Erythroblast (primary cell): ENCODE data around the gene ICA1.

Experiments
- DNase-seq, 2 experiments: peaks; one replicate each; lab custom pipeline; 2025; lab: John Stamatoyannopoulos, UW
- GATA1 ChIP-seq: IDR thresholded peaks from 2 replicates; pipeline ENCODE4 v1.6.1; 2011; ENCODE audit warnings: low read depth, mild to moderate bottlenecking, control low read depth, low read length, moderate library complexity
- POLR2A ChIP-seq: IDR thresholded peaks from 2 replicates; pipeline ENCODE4 v1.6.1; 2011; ENCODE audit warnings: mild to moderate bottlenecking, low read length

Gene ICA1

DNA sequence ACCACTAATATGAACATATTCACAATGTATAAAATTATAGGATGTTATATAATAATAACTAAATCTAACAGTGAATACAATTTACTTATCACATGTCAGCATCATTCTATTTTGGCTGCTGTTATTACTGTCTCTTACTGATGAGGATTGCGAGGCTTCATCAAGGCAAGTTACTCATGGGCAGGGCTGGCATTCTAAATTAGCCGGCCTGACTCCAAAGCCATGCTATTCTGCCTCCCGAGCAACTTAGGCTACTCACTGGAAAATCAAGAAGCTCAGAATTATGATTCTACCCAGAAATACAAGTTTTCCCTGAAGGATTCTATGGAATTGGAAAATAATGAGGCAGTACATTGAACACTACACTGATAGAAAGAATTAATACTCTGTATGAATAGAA lies 101.7 kb downstream of the ICA1 start:
- TF ChIP-seq POLR2A (no peak), GATA1 (no peak)

DNA sequence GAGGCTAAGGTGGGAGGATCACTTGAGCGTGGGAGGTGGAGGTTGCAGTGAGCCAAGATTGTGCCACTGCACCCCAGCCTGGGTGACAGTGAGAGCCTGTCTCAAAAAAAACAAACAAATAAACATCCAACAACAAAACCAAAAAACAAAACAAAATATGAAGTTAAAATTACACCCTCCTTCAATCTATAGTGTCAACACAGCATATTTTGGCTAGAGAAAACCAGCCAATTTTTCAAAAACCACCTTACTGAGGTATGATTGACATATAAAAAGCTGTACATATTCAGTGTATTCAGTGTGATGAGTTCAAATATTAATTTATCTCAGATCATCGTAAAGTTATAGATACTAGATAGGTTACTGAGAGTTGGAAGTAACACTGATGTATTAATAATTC lies 102.4 kb downstream of the ICA1 start:
- no peak for DNase-seq
- TF ChIP-seq POLR2A: no peak
- TF ChIP-seq GATA1: no peak

More for the DNA sequence above, 101.7 kb downstream of the ICA1 start:
- no peak for DNase-seq

DNA sequence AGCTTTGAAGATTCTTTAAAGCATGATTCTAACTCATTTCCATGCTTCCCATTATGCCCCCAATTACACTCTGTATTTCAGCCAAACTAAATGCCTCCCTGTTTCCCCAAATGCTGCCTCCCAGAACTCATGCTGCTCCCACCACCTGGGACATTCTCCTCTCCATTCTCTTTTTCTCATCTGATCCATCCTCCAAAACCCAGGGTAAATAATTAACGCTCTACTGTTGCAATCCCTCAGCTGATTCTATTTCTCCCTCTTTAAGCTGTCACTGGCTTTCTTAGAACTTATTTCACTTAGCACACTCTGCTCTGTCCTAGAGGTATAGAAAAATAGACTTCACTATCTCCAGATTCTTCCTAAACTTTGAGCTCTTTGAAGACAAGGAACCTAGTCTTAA lies 104.7 kb downstream of the ICA1 start:
- TF ChIP-seq GATA1: no peak
- TF ChIP-seq POLR2A: no peak
- no peak for DNase-seq

DNA sequence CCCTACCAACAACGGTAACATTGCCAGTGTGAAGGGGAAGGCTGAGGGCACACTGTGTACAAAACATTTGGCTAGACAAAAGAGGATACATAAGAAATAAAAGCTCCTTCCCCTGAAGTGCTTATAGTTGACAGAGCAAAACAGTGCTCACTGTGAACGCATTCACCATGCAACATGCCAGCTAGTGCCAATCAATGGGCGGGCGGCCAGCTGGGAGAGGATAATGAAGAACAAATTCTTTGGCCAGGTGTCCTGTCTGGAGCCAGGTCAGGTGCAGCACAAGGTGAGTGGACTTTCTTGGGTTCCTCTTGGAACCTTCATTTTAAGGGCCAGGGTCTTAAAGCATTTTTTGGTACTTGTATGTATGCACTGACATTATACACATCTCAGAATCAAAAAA lies 106.1 kb downstream of the ICA1 start:
- DNase-seq: no peak
- TF ChIP-seq POLR2A: no peak
- no peak for TF ChIP-seq GATA1

DNA sequence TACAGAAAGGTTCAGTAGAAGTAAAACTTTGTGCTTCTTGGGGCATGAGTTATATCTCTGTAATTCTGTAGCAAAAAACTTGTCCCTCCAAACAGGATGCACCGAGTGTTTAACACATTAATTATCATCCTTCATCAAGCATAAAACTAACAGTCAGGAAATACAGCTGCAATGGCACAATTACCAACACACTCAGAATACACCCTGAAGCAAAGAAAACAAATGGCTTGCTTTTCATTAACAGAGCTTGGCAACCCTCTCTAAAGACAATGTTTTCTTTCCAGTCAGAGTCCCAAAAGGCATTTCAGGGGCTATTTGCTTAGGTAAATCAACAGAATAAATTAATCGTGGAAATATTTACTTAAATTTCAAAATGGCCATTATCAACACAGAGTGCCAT lies 107.7 kb downstream of the ICA1 start:
- TF ChIP-seq POLR2A (no peak), GATA1 (no peak)
- DNase-seq: no peak

DNA sequence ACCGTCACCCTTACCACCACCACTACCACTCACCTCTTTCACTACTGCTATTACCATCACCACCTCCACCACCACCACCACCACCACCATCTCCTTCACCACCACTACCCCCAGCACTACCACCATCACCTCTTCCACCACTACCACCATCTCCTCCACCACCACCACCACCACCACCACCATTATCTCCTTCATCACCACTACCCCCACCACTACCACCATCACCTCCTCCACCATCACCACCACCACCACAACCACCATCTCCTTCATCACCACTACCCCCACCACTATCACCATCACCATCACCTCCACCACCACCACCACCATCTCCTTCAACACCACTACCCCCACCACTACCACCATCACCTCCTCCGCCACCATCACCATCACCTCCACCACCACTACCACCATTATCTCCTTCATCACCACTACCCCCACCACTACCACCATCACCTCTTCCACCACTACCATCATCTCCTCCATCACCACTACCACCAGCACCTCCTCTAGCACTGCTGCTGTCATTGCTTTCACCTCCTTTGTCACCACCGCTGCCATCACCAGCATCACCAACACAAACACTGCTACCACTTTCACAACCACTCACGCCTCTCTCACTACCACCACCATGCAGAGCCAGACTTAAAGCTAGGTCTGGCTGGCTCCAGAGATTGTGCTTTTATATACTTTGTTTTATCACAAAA lies 109.3 kb downstream of the ICA1 start:
- DNase-seq: no peak
- TF ChIP-seq POLR2A: no peak

DNA sequence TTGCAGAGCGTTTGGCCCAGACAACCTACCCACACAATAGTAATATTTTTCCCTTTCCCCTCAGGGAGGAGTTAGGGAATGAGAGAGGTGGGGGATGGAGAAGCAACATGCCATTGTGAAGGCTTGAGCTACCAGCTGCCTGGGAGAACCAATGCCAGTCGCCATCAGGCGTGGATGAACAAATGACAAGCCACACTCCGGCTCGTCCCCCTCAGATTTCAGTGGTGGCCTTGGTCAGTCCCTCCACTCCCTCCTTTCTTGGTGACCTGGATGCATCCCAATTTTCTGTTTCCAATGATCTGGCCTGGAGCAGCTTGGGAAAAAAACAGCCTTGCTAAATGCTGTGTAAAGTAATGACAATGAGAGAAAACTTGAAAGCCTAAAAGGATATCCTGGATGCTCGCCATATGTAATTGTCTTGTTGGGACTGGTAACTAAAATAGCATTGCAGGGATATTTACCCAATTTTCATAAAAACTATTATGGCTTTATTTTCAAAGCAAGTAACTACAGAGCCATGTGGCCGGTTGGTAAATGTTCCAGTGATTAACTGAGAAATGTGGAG lies 110.7 kb downstream of the ICA1 start:
- DNase-seq: no peak
- TF ChIP-seq POLR2A (no peak), GATA1 (no peak)

DNA sequence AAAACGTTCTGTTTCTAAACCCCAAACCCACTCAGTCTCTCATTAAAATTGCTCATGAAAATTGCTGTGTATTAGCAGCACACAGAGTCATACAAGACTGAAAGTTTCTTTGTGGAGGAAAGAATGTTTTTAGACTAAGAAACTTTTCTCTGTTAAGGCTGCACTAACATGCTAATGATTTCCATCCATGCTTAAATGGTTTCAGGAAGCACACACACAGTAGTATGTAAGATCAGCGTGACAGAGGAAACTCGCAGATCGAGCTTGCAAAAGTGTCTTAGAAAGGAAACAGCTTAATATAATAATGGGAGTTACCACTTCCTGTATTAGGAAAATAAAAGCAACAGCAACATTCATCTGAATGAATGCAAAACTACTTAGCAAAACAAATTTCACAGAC lies 112.7 kb downstream of the ICA1 start:
- TF ChIP-seq GATA1 (no peak), POLR2A (no peak)
- no peak for DNase-seq

DNA sequence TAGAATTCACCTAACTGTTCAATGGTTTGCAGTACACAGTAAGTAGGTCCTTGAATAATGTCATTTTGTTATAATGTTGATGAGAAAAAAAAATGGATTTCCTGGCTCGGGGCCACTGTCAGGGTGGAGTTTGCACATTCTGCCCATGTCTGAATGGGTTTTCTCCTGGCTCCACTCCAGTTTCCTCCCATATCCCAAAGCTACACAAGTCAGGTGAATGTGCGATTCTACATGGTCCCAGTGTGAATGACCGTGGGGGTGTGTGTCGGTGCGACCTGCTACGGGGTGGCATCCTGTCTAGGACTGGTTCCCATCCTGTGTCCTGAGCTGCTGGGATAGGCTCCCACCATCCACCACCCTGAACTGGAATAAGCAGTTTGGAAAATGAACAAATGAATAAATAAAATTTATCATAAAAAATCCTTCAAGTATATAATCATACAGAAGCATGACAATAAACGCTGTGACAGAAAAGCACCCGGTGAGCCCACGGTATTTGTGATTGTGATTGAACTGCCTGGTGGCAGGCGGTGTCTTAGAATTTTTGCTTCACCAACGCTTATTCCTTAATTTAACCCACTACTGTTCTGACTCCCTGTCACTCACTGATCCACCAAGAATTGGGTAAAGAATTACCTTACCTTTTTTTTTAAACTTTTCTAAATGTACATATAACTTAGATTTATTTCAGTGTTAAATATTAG lies 114.1 kb downstream of the ICA1 start:
- DNase-seq: peak in 1 of 2 experiments; percentile 26
- TF ChIP-seq POLR2A (no peak), GATA1 (no peak)

DNA sequence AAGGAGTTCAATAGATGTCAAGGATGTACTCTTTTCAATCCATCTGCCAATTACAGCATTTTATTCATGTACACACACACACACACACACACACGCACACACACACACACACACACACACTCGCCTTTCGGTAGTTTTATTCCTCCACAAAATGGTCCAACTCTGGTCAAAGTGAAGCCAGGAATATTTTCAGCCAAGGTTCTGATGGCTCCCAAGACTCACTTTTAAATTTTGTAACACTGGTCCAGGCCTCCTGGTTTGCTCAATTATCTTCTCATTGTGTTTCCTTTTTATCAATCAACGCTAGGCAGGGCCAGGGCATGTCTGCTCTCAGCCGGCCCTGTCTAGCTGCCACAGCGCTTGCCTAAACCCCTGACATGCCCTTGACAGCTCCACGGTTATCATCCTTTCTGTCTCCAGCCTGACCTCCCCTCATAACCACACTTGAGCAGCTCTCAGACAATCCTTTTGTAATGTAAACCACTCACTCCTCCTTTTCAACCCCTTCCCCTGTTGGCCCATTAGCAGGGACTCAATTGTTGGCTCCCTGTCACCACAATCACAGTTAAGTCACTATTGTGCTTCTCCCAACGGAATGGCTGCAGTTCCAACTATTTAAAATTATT lies 115.1 kb downstream of the ICA1 start:
- DNase-seq: peak; percentile 11 to 31
- TF ChIP-seq POLR2A (no peak), GATA1 (no peak)

DNA sequence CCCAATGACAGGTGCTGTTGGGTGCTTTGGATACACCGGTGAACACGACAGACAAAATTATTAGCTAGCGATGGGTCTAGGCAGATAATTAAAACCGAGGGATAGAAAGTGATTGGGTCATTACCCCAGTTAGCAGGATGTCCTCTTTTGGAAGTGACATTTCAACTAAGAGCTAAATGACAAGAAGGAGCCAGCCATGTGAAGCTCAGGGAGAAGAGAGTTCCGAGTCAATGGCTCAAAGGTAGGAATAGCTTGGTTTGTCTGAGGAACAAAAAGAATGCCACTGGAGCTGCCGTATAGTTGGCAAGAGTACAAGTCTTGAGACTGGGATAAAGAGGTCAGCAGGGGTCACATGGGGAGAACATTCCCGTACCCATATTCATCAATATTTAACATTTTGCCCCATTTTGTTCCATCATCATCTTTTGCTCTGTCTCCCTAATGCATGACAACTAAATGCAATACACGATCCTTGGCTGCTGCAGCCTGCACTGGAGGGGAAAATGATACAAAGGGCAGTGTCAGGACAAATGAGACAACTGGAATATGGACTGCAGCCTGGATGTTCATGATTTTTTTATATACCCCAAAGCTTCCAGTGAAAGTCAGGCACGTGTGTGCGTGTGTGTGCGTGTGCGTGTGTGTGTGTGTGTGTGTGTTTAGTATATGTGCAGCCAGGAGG lies 115.7 kb downstream of the ICA1 start:
- DNase-seq: no peak
- TF ChIP-seq GATA1 (no peak), POLR2A (no peak)

DNA sequence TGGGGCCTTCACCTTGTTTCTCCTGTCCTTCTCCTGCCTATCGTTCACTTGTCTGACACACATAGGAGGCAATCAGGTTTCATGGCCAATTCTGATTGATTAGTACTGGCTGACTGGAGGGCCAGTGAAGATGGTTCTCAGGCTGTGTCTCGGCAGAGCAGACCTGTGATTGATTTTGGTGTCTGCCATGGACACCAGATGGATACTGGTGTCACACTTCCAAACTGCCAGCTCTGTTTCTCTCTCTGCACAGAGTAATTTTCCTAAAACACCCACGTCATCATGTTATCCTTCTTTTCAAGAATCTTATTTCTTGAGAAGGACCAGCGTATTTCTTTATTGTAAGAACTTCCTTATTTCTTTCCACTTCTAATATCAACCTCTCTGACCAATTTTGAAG lies 117.1 kb downstream of the ICA1 start:
- no peak for TF ChIP-seq GATA1
- no peak for TF ChIP-seq POLR2A
- no peak for DNase-seq

DNA sequence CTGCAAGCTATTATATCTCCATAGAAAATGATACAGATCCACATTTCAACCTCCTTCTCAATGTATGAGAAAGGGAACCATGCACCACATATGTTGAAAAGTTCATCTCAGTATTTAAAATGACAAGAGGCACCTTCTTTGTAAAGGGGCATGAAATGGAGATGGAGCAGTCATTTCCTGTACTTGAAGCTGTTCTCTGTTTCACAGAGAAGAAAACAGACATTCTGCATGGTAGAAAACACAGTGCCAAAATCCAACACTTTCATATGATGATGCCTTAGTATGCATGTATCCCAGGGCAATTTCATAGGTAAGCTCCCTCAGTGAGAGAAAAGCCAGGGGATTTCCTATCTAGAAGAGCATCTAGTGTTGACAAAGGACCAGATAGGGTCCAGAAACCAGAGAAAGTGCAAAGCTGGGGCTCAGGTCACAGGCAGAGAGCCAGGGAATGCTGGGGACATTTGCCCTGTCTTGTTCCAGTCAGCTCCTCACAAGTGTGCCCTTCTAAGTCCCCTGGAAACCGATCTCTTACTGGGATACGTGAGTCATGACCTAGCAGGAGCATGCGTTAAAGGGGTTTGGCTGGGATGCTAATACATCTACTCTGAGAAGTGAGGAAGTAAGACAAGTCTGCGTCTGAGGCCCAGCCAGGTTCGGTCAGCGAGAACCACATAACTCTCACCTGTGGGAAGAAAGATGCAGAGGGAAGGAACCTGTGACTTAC lies 118.7 kb downstream of the ICA1 start:
- TF ChIP-seq POLR2A: no peak
- TF ChIP-seq GATA1: no peak
- no peak for DNase-seq

DNA sequence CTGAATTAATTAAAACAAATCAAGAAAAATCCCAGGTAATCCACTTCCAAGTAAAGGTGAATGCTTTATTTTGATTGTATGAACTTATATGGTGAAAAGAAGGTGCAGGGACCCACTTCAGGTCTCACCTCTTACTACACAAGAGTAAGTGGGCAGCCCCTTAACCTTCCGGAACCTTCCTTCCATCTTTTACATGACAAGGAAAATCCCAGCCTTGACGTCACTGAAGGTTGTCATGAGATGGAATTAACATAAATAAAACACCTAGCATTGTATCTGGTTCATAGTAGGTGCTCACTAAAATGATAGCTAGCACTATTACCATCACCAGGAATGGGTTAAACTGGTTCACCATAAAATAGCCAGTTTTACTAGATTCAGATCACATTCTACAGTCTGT lies 119.5 kb downstream of the ICA1 start:
- DNase-seq: no peak
- TF ChIP-seq POLR2A: no peak
- no peak for TF ChIP-seq GATA1
